Upper lobe of left lung (tissue), 6 donors: ENCODE results near the gene ATP1A4. TPM values are rescaled to one million over a fixed set of nuclear protein-coding genes. Genes with fewer than 3 reads are reported as not detected.

Experiments
- ATAC-seq, 2 donors: fragments of 200-7000 bp; cut with Tn5 transposase; one replicate each; pipeline ENCODE4 v1.9.1; 2022; ENCODE audit warnings: mild to moderate bottlenecking in 2 of 2, moderate library complexity in 2 of 2; ENCODE audit not compliant: low FRiP score in 2 of 2
- DNase-seq, 2 donors: peaks; one replicate each; pipeline ENCODE4 v3.0.0-alpha.2; 2019 to 2020
- H3K27ac ChIP-seq, 4 donors: fragments of 200-600 bp; sonication (generic); one replicate each; pipeline ENCODE4 v1.5.1; 2016 to 2019
- H3K27me3 ChIP-seq, 4 donors: fragments of 200-600 bp; sonication (generic); one replicate each; pipeline ENCODE4 v1.5.1; 2017 to 2019
- H3K36me3 ChIP-seq, 4 donors: fragments of 200-600 bp; sonication (generic); one replicate each; pipeline ENCODE4 v1.5.1; 2016 to 2019
- H3K4me1 ChIP-seq, 4 donors: fragments of 200-600 bp; sonication (generic); one replicate each; pipeline ENCODE4 v1.5.1; 2018 to 2019
- H3K4me3 ChIP-seq, 4 donors: fragments of 200-600 bp; sonication (generic); one replicate each; pipeline ENCODE4 v1.5.1; 2017 to 2019; ENCODE audit warnings: mild to moderate bottlenecking in 2 of 4, moderate library complexity in 1 of 4
- H3K9me3 ChIP-seq, 4 donors: fragments of 200-600 bp; sonication (generic); one replicate each; pipeline ENCODE4 v1.5.1; 2018 to 2019
- CTCF ChIP-seq, 6 experiments: fragments of 450-650 bp in 4 of 6; fragments of 200-600 bp in 2 of 6; sonication (generic) in 2 of 6; IDR thresholded peaks; one replicate each; pipeline ENCODE4 v1.5.1; 2016 to 2019; ENCODE audit warnings: antibody characterized with exemption in 6 of 6
- EP300 ChIP-seq, 4 donors: sonication (generic); formaldehyde crosslinking; IDR thresholded peaks; one replicate each; pipeline ENCODE4 v1.5.1; 2017; ENCODE audit warnings: antibody characterized with exemption in 4 of 4, control low read depth in 2 of 4
- POLR2A ChIP-seq, 4 donors: fragments of 450-650 bp; IDR thresholded peaks; one replicate each; pipeline ENCODE4 v1.5.1; 2016 to 2017; ENCODE audit warnings: antibody characterized with exemption in 4 of 4, mild to moderate bottlenecking in 2 of 4
- POLR2AphosphoS5 ChIP-seq, 2 donors: sonication (generic); formaldehyde crosslinking; IDR thresholded peaks; one replicate each; pipeline ENCODE4 v1.5.1; 2017; ENCODE audit warnings: antibody characterized with exemption in 2 of 2
- WGBS, 2 donors: methylation state at CpG; one replicate each; pipeline ENCODE4 v1.1.5; 2017 to 2018; 5-methylcytosine and 5-hydroxymethylcytosine counted together
- total RNA-seq, 6 donors: library from RNA; depleted of rRNA in 4 of 6; stranded (reverse); fragments of >200 nt in 4 of 6; gene quantifications; one replicate each; pipeline versions ENCODE4 v1.1.0 to v1.2.1, GENCODE V29; 2016 to 2021
- donor health status: DM: no; HTN: no; CAD: no; lungs with moderate emphysema.
- donor health status: DM: no; HTN: yes; CAD: no; lungs with severe emphysema.

ATP1A4 gene
- total RNA-seq, 6 donors from 2014 or later: 0.52 to 0.61 TPM; not detected in 4

- Histone ChIP-seq H3K36me3 (no peaks in the 10 kb centered on the region), H3K27ac (no peak overlapping the region), H3K4me3 (no peak overlapping the region), H3K9me3 (no peaks in the 10 kb centered on the region), H3K27me3 (no peaks in the 10 kb centered on the region), H3K4me1 (peaks cover 8 to 10% (median 10%) of the 10 kb centered on the region in 4 donors)
- no peak for ATAC-seq
- no peak for TF ChIP-seq CTCF (IDR thresholded peaks at IDR 0.05)
- no peak for TF ChIP-seq POLR2AphosphoS5 (IDR thresholded peaks at IDR 0.05)
- TF ChIP-seq EP300 (IDR thresholded peaks at IDR 0.05): no peak
- TF ChIP-seq POLR2A (IDR thresholded peaks at IDR 0.05): no peak
- 82 to 90% methylated on average over 9 of the region's 9 CpGs for WGBS, 2 donors
- DNase-seq: no peak
Observed at GRCh38 chr1:160193832-160194736, 42.7 kb downstream of the ATP1A4 start.

- Histone ChIP-seq H3K9me3 (no peaks in the 10 kb centered on the region), H3K27ac (no peak overlapping the region), H3K4me1 (peaks cover 8 to 10% (median 10%) of the 10 kb centered on the region in 4 donors), H3K27me3 (no peaks in the 10 kb centered on the region), H3K36me3 (no peaks in the 10 kb centered on the region), H3K4me3 (no peak overlapping the region)
- TF ChIP-seq CTCF (IDR thresholded peaks at IDR 0.05) (no peak), POLR2A (IDR thresholded peaks at IDR 0.05) (no peak), POLR2AphosphoS5 (IDR thresholded peaks at IDR 0.05) (no peak), EP300 (IDR thresholded peaks at IDR 0.05) (no peak)
- WGBS, 2 donors: 83 to 87% methylated on average over 2 of the region's 2 CpGs
- ATAC-seq: no peak
- DNase-seq: no peak
Observed at GRCh38 chr1:160194737-160195059, 43.3 kb downstream of the ATP1A4 start.

- H3K27me3 ChIP-seq: no peaks in the 10 kb centered on the region
- H3K4me3 ChIP-seq: no peak overlapping the region
- no peak overlapping the region for H3K27ac ChIP-seq
- TF ChIP-seq EP300 (IDR thresholded peaks at IDR 0.05): no peak
- no peak for TF ChIP-seq POLR2A (IDR thresholded peaks at IDR 0.05)
- no peak for TF ChIP-seq CTCF (IDR thresholded peaks at IDR 0.05)
- ATAC-seq (no peak), DNase-seq (no peak)
- no peaks in the 10 kb centered on the region for H3K9me3 ChIP-seq
- WGBS, 2 donors: 85 to 86% methylated on average over 4 of the region's 4 CpGs
- H3K36me3 ChIP-seq: no peaks in the 10 kb centered on the region
- peaks cover 5 to 10% (median 10%) of the 10 kb centered on the region in 4 donors for H3K4me1 ChIP-seq
Observed at GRCh38 chr1:160196143-160196542, 44.7 kb downstream of the ATP1A4 start.

- Histone ChIP-seq H3K27ac (no peak overlapping the region), H3K4me1 (peaks cover 5 to 10% (median 10%) of the 10 kb centered on the region in 4 donors), H3K4me3 (no peak overlapping the region), H3K27me3 (no peaks in the 10 kb centered on the region), H3K9me3 (no peaks in the 10 kb centered on the region), H3K36me3 (no peaks in the 10 kb centered on the region)
- ATAC-seq (no peak), DNase-seq (no peak)
- WGBS, 2 donors: 93 to 97% methylated on average over 4 of the region's 4 CpGs
- TF ChIP-seq CTCF (IDR thresholded peaks at IDR 0.05) (no peak), EP300 (IDR thresholded peaks at IDR 0.05) (no peak), POLR2A (IDR thresholded peaks at IDR 0.05) (no peak), POLR2AphosphoS5 (IDR thresholded peaks at IDR 0.05) (no peak)
Observed at GRCh38 chr1:160197231-160197630, 45.8 kb downstream of the ATP1A4 start.

GRCh38 chr1:160200786-160201185 lies 49.4 kb downstream of the ATP1A4 start:
- Histone ChIP-seq H3K4me3 (no peak overlapping the region), H3K36me3 (no peaks in the 10 kb centered on the region), H3K9me3 (no peaks in the 10 kb centered on the region), H3K4me1 (peaks cover 7 to 14% (median 12%) of the 10 kb centered on the region in 4 donors), H3K27ac (no peak overlapping the region), H3K27me3 (no peaks in the 10 kb centered on the region)
- WGBS, 2 donors: 90 to 93% methylated on average over 4 of the region's 4 CpGs
- DNase-seq: no peak
- no peak for ATAC-seq
- no peak for TF ChIP-seq POLR2AphosphoS5 (IDR thresholded peaks at IDR 0.05)
- no peak for TF ChIP-seq EP300 (IDR thresholded peaks at IDR 0.05)
- TF ChIP-seq CTCF (IDR thresholded peaks at IDR 0.05): no peak
- TF ChIP-seq POLR2A (IDR thresholded peaks at IDR 0.05): no peak
